NCI-H524 treated with DMSO at 0.1 percent for 48 hours (cell line): ENCODE results near the gene TAS1R3.
"Not testable (repeated sequence)": the region's sequence is repeated elsewhere in the genome, so short reads cannot be mapped to it uniquely, and the experiment has no call there.

Experiments
- DNase-seq: peaks from one replicate; lab custom pipeline; 2025; lab: John Stamatoyannopoulos, UW

TAS1R3 gene

DNA sequence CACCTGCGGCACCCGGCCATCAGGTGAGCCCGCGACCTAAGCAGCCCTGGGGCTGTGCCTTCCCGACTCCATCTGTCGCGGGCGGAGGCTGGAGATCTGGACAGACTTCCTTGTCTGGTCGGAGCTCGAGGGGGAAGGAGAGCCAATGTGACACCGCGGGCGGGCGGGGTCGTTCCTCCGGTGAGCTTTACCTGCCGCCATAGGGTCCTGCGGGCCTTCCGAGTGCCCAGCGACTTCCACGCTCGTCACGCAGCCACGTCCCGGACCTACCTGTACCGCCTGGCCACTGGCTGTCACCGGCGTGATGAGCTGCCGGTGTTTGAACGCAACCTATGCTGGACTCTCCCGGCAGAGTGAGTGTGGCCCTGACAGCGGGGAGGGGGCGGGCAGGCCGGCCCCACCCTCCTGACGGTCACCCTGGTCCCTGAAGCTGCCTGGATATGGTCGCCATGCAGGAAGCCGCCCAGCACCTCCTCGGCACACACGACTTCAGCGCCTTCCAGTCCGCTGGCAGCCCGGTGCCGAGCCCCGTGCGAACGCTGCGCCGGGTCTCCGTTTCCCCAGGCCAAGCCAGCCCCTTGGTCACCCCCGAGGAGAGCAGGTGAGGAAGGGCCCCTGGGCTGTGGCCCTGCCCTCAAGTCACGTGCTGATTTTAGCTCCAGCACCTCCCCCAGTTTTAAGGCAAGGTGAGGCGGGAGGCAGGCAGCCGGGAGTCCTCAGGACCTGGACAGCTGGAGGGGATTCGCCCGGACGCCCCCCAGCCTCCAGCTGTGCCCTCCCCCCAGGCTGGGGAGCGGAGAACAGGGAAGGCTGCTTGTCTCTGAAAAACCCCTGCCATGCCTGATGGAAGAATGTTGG is 21.6 kb upstream of the TAS1R3 start:
- no peak for DNase-seq

DNA sequence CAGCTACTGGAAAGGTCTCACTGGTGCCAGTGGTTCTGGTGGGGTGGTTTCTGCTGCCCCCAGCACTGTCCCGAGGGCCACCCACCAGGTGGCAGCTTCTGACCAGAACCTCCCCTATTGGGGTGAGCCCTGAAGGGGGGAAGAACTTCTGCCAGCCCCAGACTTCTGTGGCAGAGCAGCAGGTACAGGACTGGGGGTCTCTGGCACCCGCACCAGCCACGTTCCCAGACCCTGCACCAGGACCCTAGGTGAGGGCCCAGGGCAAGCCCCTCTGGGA is 21.0 kb upstream of the TAS1R3 start:
- no peak for DNase-seq

DNA sequence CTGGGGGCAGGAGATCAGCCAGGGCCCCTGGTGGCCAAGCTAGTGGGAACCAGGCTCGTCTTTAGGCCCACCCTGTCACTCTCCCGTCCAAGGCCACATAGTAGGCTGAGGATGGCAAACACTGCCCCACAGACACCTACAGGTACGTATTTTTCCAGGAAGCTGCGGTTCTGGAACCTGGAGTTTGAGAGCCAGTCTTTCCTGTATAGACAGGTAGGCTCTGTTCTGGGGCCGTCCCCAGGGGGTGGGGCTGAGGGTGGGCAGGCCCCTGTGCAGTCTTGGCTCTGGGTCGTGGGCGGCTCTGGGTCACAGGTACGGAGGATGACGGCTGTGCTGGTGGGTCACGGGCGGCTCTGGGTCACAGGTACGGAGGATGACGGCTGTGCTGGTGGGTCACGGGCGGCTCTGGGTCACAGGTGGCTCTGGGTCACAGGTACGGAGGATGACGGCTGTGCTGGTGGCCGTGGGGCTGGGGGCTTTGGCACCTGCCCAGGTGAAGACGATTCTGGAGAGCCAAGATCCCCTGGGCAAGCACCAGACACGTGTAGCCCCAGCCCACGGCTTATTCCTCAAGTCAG is 20.5 kb upstream of the TAS1R3 start:
- no peak for DNase-seq

DNA sequence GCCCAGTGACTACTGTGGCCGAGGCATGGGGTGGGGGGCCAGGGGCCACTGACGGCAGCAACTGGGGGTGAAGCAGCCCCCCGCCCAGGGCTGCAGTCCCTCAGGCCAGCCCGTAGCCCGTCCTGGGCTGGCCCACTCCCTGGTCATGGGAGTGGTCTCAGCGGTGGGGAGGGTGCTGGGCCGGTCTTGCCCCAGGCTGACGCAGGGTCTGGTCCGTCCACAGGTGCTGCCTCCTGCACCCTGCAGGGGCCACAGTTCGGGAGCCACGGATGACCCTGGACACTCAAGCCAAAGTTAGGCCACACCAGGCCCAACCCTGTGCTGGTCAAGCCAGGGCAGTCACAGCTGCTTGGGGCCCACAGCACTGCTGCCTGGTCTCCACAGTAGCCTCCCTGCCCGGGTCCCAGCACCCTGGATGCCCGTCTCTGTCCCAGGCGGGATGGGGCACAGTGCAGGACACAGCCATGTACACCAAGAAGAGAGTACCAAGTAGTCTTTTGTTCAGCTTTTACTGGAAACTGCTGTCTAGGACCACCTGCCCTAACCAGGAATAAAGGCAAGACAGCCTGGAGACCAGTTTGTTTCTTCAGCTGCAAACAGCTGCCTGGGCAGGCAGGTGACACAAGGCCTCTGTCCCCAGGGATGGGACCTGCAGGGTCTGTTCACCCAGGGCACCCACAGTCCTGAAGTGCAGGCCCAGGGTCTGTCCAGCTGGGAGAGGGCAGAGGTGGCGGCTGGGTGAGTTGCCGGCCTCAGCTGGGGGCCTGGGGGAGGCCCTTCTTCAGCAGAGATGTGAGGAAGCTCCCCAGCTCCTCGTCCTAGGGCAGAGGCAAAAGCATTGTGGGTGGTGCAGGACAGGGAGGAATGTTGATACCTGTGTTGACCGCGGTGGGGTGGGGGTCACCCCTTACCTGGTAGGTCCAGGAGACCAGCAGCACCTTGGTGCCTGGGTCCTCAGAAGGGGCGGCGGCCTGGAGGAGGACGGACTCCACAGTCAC is 19.7 kb upstream of the TAS1R3 start:
- DNase-seq: no peak

DNA sequence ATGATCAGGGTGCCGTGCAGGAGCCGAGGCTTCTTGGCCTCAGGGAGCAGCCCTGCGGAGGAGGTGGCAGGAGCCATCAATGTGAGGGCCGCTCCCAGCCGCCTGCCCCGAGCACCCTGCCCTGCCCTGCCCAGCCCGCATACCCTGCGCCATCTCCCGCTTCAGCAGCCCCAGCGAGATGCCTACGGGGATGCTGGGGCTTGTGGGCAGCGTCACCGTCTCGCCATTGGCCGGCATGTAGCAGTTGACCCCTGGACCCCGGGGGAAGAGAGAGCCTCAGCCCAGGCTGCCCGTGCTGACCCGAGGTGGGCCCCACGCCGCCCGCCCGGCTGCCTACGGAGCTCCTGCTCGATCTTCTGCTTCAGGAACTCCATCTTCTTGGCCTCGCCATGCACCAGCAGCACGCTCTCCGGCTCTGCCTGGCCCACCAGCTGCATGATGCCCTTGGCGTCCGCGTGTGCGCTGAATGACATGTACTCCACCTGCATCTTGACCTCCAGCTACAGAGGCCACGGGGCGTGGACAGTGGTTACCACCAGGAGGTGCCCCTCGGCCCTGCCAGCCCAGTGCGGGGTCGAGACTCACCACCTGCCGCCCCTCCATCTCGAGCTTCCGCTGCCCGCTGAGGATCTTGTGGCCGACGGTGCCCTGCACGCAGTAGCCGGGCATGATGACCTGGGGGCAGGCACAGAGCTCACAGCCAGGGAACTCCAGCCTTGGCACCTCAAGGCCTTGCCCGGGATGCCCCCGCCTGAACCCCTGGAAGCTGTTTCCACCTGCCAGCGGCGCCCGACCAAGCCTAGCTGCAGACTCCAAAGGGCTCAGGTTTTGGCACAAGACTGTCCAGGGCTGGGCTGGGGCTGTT is 18.4 kb upstream of the TAS1R3 start:
- no peak for DNase-seq

DNA sequence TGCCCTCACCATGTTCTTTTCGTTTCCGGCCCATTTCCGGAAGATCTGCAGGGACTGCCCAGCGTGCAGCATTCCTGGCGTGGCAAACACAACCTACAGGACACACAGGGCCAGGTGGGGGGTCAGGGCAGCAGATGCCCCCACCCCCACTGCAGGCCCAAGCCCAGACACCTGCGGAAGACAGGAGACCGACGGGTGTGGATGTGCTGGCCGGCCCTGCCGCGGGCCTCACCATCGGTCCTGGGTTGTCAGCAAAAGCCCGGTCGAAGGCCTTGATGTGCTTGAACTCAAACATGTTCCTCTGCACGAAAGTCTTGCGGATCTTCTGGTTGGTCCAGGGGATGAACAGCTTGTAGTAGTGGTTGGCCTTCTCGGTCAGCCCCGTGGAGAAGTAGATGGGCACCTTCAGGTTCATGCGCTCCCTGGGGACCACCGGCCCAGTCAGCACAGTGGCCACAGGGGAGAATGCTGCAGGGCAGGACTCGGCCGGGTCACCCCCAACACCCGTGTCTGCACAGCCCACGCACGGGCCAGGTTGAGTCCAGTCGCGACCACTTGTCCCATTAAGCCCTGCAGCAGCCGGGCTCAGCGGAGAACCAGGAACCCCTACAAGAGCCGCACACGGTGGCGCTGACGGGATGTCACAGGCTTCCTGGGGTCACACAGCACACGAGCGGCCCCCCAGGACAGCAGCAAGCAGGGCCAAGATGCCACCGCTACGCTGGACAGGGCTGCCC is 17.4 kb upstream of the TAS1R3 start:
- DNase-seq: no peak

DNA sequence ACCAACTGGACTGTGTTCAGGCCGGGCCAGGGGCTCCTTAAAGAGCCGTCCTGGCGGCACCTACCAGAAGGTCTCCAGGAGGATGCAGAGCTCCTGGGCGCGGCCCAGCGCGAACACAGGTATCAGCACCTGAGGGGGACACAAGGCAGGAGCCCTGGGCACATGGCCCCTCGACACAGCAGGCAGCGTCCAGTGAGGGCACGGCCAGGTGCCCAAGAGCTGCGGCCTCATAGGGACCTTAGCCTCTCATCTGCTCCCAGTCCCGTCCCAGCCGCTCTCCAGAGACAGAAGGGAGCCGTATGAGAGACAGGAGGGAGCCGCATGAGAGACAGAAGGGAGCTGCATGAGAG is 16.9 kb upstream of the TAS1R3 start:
- DNase-seq: no peak

DNA sequence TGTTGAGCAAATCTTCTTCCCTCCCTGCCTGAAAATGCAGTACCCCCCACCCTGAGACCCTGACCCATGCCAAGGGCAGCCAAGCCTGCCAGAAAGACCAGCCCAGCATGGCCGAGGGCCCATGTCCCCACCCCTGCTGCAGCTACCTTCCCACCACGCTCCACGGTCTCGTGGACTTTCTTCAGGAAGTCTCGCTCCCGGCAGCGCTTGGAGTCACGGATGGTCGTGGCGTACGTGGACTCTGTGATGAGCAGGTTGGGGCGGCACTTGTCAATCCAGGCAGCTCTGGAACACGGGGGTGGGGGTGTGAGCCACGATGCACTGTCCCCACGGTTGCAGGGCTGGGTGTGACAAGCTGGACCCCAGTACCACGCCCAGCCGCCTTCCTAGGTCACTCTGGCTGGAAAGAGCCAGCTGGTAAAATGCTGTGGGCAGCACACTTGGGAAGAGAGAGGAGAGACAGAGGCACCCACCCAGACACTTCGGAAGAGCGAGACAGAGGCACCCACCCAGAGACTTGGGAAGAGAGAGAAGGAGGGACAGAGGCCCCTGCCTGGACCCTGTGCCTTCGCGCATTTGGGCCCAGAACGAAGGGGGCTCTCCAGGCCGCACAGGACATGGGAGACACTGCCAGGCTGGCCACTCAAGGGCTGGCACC is 16.3 kb upstream of the TAS1R3 start:
- DNase-seq: no peak

DNA sequence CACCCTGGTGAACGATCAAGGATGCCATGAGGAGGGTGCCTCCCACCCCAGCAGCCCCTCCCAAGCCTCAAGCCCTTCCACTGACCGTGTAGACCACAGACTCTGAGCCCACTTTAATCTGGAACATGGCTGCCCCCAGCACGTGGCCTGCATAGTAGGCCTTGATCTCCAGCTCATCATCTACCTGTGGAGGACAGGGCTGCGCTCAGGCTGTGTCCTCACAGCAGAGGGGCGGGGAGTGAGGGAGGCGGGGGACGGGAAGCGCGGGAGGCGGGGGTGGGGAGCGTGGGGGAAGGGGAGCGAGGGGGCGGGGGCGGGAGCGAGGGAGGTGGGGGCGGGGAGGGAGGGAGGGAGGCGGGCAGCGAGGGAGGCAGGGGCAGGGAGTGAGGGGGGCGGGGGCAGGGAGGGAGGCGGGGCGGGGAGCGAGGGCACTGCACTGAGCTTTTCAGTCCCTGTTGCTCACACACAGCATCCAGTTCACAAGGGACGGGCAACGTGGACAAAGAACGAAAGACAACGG is 15.6 kb upstream of the TAS1R3 start:
- DNase-seq: no peak

DNA sequence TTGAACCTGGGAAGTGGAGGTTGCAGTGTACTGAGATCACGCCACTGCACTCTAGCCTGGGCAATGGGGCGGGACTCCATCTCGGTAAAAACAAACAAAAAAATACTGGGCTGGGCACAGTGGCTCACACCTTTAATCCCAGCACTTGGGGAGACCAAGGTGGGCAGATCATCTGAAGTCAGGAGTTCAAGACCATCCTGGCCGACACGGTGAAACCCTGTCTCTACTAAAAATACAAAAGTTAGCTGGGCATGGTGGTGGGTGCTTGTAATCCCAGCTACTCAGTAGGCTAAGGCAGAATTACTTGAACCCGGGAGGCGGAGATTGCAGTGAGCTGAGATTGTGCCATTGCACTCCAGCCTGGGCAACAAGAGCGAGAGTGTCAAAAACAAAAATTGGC is 14.9 kb upstream of the TAS1R3 start:
- DNase-seq: not testable (repeated sequence)

DNA sequence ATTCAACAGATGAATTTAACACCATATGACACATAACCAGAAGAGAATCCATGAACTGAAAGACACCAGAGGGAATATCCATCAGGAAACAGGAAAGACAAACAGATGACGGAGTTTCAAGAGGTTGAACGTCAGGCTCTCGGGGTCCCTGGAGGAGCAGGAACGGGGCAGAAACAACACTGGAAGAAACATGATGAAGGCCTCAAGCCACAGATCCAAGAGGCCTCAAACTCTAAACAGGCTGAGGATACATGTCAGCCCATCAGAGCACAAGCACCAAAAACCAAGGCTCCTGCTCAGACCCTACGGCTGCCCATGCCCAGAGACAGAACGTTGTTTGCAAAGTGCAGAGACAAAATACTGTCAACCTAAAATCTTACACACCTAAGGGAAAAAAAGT is 13.7 kb upstream of the TAS1R3 start:
- no peak for DNase-seq

DNA sequence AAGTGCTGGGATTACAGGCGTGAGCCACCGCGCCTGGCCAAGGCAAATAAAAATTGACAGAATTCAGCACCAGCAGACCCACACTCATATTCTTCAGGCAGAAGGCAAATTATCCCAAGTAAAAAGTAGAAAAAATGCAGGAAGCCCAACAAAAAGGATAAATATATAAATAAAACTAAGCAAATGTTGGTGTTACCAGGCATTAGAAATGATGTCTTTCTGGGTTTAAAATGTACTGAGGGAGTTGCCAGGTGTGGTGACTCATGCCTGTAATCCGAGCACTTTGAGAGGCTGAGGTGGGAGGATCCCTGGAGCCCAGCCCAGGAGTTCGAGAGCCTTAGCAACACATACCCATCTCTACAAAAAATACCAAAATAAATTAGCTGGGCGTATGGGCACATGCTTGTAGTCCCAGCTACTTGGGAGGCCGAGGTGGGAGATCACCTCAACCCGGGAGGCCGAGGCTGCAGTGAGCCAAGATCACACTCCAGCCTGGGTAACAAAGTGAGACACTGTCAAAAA is 12.9 kb upstream of the TAS1R3 start:
- no peak for DNase-seq

DNA sequence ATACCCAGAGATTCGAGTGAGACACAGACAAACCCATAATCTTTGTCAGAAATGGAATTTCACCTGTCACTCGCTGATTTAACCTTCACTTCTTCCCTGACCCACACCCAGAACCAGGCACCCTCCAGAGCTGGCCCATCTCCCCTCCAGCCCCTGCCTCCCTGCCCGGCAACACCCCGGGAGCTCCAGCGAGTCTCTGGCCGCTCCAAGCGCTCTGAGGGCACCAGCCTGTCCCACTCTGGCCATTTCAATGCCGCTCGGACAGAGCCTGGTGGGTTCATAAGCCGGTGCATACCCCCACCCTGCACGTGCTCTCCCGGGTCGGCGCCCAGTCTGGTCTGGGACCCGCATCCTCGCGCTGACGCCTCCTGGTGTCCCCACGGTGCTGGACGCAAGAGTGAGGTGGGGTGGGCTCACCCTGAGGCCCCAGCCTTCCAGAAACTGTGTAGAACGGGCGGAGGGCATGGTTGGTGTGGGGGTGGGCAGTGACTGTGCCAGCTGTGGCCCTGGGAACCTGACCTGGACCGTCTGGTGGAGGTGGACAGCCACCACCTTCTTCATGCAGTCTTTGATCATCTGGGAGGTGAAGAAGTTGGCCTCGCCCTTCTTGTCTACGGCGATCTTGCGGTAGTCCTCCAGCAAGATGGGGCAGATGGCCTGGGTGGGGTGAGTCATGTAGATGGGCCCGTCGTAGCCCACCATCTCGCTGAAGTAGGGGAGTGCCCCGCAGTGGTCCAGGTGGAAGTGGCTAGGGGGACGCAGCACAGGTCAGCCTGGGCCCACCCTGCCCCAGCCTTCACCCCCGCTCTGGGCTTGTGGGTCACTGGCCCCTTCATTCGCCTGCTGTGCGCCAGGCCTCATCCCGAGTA is 12.1 kb upstream of the TAS1R3 start:
- no peak for DNase-seq

DNA sequence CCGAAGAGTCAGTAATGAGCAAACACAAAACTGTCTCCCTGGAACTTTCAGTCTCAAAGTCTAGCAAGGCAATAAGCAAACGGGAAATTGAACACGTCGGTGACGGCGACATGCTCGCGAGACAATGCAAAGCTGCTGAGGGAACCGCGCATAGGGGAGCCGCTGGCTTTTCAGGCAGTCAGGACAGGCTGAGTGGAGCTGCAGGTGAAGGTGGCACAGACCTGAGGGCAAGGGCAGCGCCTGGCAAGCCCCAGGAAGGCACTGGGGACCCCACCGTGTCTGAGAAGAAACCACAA is 11.5 kb upstream of the TAS1R3 start:
- DNase-seq: no peak

DNA sequence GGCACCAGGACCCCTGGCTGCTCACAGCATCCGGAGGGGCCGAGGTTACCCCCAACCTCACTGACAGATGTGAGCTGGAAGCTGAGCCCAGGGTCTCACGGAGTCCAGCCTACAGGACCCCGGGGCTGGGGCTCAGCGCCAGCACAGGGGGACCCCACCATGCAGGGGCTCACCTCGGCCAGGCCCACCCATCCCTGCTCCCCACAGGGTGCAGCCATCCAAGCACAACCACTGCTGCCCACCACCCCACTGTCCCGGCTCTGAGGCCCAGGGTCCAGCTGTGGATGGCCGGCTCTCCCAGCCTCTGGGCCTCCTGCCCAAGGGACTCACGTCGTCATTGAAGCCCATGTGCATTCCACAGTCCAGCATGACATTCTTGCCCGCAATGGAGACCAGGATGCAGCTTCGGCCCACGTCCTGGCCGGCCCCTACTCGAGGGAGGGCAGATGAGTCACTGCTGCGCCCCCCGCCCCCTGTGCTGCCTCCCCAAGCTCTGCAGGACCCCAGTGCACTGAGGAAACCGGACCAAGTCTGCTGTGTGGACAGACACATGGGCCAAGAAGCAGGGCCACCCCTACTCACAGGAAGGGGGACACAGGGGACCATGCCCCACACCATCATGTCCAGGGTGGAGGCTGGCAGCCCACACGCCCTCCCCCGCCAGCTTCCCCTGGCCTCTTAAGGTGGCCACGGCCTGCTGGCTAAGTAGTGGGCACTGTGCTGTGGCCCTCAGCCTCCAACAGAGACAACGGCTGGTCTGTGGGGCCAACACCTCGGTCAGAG is 10.2 kb upstream of the TAS1R3 start:
- DNase-seq: no peak

DNA sequence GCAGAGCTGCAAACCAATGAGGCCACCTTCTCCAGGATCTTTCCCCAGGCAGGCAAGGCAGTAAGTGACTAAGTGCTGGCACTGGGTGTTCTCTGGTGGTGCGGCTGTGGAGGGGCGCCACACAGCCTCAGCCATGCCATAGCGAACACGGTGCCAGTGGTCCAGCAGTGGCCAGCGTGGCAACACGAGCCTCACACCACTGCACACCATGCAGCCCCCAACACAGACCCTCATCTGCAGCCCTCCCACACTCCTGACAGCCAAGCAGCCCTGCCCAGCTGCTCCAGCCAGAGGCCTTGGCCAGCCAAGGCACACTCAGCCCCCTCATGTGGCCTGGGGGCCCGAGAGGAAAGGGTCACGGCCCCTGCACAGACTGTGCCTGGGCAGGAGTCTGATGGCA is 9.6 kb upstream of the TAS1R3 start:
- no peak for DNase-seq

DNA sequence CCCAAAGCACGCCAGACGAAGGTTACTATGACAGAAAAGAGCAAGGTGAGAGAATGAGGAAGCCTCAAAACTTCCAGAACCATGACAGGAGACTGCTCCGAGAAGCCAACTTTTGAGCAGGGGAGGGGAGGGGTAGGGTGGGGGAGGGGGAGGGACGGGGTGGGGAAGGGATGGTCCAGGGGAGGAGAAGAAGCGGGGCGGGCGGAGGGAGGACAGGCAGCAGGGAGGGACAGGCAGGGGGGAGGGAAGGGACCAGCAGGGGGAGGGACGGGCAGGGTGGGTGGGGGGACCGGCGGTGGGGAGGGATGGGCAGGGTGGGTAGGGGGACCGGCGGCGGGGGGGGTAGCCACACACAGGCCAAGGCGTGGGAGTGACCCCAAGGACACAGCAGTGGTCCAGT is 8.7 kb upstream of the TAS1R3 start:
- no peak for DNase-seq

DNA sequence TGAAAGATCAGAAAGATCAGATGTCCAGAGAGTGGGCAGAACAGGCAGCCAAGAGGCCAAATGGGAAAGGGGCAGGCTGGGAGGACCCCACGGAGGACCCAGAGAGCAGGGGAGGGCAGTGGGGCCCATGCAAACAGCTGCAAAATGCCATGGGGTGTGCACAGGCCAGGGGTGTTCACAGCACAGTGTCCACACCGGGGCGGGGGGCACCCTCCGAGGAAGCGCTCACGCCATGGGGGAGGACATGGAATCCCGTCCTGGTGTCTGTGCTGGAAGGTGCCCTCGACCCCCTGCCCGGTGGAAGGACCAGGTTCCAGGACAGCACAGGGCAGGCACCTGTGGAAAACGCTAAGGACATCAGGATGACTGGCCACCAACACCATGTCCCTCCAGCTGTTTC is 8.1 kb upstream of the TAS1R3 start:
- no peak for DNase-seq

DNA sequence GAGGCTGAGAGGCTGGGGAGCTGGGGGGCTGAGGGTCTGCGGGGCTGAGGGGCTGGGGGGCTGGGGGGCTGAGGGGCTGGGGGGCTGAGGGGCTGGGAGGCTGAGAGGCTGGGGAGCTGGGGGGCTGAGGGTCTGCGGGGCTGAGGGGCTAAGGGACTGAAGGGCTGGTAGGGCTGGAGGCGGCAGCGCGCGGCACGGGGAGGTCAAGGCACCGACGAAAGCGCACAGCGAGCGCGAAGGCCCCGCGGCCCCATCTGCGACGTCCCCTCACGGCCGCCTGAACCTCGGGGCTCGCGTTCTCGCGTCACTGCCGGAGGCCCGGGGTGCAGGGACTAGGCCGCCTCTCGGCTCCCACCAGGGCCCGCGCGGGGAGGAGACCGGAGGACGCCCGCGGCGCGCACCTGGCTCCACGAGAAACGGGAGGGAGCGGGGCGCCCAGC is 7.0 kb upstream of the TAS1R3 start:
- no peak for DNase-seq
